ENCODE data around the gene FA2H. TPM values are rescaled to one million over a fixed set of nuclear protein-coding genes. Genes with fewer than 3 reads are reported as not detected.

Gene FA2H
- total and polyA plus RNA-seq, 8 donors, result 2.2 to 6.4 (median 4.1) TPM

DNA sequence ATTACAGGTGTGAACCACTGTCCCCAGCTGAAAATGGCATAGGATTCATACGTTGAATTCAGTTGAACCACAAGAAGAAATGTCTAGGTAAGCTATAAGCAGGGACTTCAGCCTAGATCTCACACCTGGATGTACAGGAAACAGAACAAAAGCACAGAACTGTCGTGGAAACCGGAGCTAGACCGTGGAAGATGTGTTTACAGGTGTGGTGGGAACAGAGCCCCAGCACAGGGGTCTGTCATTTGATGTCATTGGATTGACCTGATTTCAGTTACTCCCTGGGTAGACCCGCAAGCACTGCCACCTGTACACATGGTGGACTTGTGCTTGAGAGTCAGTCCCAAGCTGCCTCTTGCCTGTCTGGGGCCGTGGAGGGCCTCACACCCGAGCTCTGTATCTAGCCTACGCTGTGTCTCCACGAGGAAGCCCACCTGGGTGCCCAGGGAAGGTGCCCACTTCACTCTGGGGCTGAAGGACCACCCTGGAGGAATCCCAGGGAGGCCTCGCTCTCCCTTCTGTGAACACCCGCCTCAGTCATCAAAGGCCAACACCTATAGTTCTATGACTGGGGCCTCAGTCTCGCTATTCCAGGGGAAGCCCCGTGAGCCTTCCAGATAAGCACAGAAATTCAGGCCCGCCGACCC, 41.8 kb downstream of the FA2H start:
- no peak for ATAC-seq

DNA sequence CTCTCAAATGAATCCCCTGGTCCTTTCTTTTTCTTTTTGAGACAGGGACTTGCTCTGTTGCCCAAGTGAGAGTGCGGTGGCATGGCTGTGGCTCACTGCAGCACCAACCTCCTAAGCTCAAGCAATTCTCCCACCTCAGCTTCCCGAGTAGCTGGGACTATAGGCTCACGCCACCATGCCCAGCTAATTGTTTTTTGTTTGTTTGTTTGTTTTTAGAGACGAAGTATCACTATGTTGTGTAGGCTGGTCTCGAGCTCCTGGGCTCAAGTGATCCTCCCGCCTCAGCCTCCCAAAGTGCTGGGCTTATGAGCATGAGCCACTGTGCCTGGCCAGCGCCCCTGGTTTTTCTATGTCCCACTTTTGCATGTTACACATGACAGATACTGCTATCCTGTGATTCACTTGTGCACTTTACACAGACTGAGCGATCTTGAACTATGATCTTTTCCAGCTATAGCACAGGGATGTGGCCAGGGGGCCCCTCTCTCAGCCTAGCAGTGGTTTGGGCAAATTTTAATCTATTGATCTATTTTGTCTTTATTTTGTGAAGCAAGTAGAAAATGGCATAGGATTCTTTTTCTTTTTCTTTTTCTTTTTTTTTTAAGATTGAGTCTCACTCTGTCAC, 42.7 kb downstream of the FA2H start:
- H3K27ac ChIP-seq, result no peak overlapping the region
- no peak overlapping the region for H3K4me3 ChIP-seq
- FAIRE-seq (no peak), DNase-seq (peak in 1 of 6 donors; percentile 5), ATAC-seq (no peak)
- no peaks in the 10 kb centered on the region for H3K27me3 ChIP-seq
- H3K9me3 ChIP-seq, result no peaks in the 10 kb centered on the region
- intact Hi-C loops (cut with DNase I), result no loop called here
- no peaks in the 10 kb centered on the region for H3K36me3 ChIP-seq
- 97 to 99% methylated on average over 8 of the region's 8 CpGs for WGBS, 2 donors
- TF ChIP-seq, protein P1, sequence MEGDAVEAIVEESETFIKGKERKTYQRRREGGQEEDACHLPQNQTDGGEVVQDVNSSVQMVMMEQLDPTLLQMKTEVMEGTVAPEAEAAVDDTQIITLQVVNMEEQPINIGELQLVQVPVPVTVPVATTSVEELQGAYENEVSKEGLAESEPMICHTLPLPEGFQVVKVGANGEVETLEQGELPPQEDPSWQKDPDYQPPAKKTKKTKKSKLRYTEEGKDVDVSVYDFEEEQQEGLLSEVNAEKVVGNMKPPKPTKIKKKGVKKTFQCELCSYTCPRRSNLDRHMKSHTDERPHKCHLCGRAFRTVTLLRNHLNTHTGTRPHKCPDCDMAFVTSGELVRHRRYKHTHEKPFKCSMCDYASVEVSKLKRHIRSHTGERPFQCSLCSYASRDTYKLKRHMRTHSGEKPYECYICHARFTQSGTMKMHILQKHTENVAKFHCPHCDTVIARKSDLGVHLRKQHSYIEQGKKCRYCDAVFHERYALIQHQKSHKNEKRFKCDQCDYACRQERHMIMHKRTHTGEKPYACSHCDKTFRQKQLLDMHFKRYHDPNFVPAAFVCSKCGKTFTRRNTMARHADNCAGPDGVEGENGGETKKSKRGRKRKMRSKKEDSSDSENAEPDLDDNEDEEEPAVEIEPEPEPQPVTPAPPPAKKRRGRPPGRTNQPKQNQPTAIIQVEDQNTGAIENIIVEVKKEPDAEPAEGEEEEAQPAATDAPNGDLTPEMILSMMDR (IDR thresholded peaks at IDR 0.05), result no peak
- H3K4me1 ChIP-seq, result peaks cover 2 to 14% (median 6%) of the 10 kb centered on the region in 3 donors

More for the DNA sequence above, 41.8 kb downstream of the FA2H start:
- Histone ChIP-seq H3K27me3 (no peaks in the 10 kb centered on the region), H3K4me1 (peaks cover 2 to 14% (median 6%) of the 10 kb centered on the region in 3 donors), H3K27ac (no peak overlapping the region), H3K9me3 (no peaks in the 10 kb centered on the region), H3K4me3 (no peak overlapping the region), H3K36me3 (no peaks in the 10 kb centered on the region)
- FAIRE-seq (no peak), DNase-seq (peak in 1 of 6 donors; percentile 36)
- intact Hi-C loops (cut with DNase I), result no loop called here
- 93 to 97% methylated on average over 15 of the region's 15 CpGs for WGBS, 2 donors
- TF ChIP-seq, protein P1 (IDR thresholded peaks at IDR 0.05), result no peak

DNA sequence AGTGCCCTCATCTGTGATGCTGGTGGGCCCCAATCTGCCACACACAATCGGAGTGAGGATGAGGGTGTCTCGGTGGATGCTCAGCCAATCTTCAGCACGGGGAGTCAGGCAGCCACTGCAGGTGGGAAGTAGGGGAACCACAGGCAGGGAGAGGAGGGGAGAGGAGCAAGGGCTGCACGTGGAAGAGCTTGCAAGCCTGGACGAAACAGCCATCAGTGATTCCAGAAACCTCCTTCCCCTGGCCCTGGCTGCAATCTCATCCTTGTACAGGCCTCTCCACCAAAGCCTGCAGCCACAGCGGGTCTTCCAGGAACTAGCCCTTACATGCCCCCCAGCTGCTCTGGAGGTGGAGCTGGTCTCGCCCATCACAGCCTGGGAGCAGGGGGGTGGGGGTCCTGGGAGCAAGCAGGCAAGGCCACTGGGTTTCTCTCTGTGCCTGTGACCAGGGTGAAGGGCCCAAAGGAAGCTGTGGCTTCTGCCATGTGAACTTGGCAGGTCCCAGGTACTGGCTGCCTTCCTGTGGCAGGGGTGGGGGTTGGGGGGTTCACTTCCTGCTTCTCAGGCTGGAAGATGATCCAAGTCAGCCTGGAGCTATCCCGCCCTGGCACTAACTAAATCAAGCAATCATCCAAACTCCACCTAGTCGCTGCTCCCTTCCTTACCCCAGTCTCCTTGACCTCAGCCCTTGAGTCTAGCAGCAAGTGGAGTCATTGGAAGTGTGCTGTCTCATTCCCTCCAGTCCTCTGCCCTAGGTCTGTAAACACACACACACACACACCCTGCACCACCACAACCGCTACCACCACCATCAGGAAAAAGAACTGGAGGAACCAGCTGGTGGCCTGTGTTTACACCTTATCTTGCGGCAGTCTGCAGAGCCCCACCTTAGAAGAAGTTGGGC, 44.6 kb downstream of the FA2H start:
- Histone ChIP-seq H3K27ac (peak overlapping the region; percentile 34 to 62 (median 46)), H3K4me3 (no peak overlapping the region), H3K36me3 (no peaks in the 10 kb centered on the region), H3K9me3 (no peaks in the 10 kb centered on the region), H3K27me3 (no peaks in the 10 kb centered on the region), H3K4me1 (peaks cover 2 to 14% (median 6%) of the 10 kb centered on the region in 3 donors)
- WGBS, 2 donors, result 60% methylated on average over 11 of the region's 11 CpGs
- TF ChIP-seq, protein P1 (IDR thresholded peaks at IDR 0.05), result no peak
- FAIRE-seq, result no peak
- peak; percentile 83 to 92 (median 86) for ATAC-seq
- DNase-seq, result peak in 5 of 6 donors; percentile 67 to 74 (median 73)
- intact Hi-C loops (cut with DNase I), result no loop called here

DNA sequence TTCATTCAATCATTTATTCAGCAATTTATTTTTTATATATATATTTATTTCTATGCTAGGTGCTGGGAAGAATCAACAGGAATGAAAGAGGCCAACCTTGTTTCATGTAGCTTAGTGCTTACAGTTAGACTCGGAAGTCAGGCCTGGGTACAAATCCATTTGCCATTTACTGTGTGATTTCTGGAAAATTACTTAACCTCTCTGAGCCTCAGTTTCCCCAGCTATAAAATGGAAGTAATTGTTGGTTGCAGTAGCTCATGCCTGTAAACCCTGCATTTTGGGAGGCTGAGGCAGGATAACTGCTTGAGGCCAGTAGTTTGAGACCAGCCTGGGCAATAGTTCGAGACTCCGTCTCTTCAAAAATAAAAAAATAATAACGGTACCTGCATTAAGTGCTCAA, 46.7 kb downstream of the FA2H start:
- ATAC-seq, result no peak
- 94 to 96% methylated on average over 4 of the region's 4 CpGs for WGBS, 2 donors
- FAIRE-seq, result no peak
- H3K27ac ChIP-seq, result no peak overlapping the region
- H3K36me3 ChIP-seq, result no peaks in the 10 kb centered on the region
- no peaks in the 10 kb centered on the region for H3K9me3 ChIP-seq
- H3K27me3 ChIP-seq, result no peaks in the 10 kb centered on the region
- TF ChIP-seq, protein P1 (IDR thresholded peaks at IDR 0.05), result no peak
- H3K4me1 ChIP-seq, result peaks cover 2 to 14% (median 6%) of the 10 kb centered on the region in 3 donors
- H3K4me3 ChIP-seq, result no peak overlapping the region
- no peak for DNase-seq
- intact Hi-C loops (cut with DNase I), result no loop called here

Measured in pancreas (tissue), 10 donors.